Nephron progenitor cell (in vitro differentiated cells): ENCODE data around the gene C17orf100.
"Not testable (repeated sequence)": the region's sequence is repeated elsewhere in the genome, so short reads cannot be mapped to it uniquely, and the experiment has no call there.

ENCODE experiments used
- DNase-seq: peaks from one replicate; pipeline ENCODE4 v3.0.0; 2021
- H3K27ac Mint-ChIP-seq: 2 replicates; pipeline ENCODE4 v1.8.0; 2021; ENCODE audit warnings: mild to moderate bottlenecking, moderate library complexity, mixed read lengths
- H3K27me3 Mint-ChIP-seq: 2 replicates; pipeline ENCODE4 v1.8.0; 2021; ENCODE audit warnings: mild to moderate bottlenecking, low read depth, mixed read lengths; ENCODE audit not compliant: poor library complexity
- H3K36me3 Mint-ChIP-seq: 2 replicates; pipeline ENCODE4 v1.8.0; 2021; ENCODE audit warnings: low read depth, mixed read lengths
- H3K4me1 Mint-ChIP-seq: 2 replicates; pipeline ENCODE4 v1.8.0; 2021; ENCODE audit warnings: mixed read lengths
- H3K4me3 Mint-ChIP-seq: 2 replicates; pipeline ENCODE4 v1.8.0; 2021; ENCODE audit warnings: mild to moderate bottlenecking, moderate library complexity, mixed read lengths
- H3K9me3 Mint-ChIP-seq: 2 replicates; pipeline ENCODE4 v1.8.0; 2021; ENCODE audit warnings: mild to moderate bottlenecking, moderate library complexity, mixed read lengths
- TF ChIP-seq, protein P1 (sequence below): fragments of 200-600 bp; sonication (generic); IDR thresholded peaks from 2 replicates; pipeline ENCODE4 v1.5.0; 2021; ENCODE audit warnings: antibody characterized with exemption

C17orf100 gene

DNA sequence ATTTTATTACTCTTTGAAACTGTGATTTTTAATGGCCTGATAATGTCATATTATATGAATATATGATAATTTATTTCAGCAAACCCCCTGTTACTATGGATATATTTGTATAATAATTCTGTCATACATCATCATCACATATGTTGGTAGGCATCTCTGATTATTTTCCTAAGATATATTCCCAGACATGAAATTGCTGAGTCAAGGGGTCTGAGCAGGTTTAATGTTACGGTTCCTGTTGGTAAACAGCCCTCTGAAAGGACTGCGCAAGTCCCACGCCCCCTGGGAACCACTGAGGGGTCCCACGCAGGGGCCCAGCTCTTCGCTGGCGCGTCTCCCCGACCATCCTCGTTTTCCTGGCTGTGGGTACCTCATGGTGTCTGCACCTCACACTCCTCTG lies 37.4 kb downstream of the C17orf100 start:
- Mint-ChIP-seq H3K4me3 (no peak overlapping the region), H3K36me3 (no peaks in the 10 kb centered on the region), H3K27ac (no peak overlapping the region), H3K27me3 (peaks cover 43% of the 10 kb centered on the region), H3K4me1 (no peaks in the 10 kb centered on the region), H3K9me3 (no peaks in the 10 kb centered on the region)
- DNase-seq = no peak
- TF ChIP-seq, protein P1, sequence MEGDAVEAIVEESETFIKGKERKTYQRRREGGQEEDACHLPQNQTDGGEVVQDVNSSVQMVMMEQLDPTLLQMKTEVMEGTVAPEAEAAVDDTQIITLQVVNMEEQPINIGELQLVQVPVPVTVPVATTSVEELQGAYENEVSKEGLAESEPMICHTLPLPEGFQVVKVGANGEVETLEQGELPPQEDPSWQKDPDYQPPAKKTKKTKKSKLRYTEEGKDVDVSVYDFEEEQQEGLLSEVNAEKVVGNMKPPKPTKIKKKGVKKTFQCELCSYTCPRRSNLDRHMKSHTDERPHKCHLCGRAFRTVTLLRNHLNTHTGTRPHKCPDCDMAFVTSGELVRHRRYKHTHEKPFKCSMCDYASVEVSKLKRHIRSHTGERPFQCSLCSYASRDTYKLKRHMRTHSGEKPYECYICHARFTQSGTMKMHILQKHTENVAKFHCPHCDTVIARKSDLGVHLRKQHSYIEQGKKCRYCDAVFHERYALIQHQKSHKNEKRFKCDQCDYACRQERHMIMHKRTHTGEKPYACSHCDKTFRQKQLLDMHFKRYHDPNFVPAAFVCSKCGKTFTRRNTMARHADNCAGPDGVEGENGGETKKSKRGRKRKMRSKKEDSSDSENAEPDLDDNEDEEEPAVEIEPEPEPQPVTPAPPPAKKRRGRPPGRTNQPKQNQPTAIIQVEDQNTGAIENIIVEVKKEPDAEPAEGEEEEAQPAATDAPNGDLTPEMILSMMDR = no peak

DNA sequence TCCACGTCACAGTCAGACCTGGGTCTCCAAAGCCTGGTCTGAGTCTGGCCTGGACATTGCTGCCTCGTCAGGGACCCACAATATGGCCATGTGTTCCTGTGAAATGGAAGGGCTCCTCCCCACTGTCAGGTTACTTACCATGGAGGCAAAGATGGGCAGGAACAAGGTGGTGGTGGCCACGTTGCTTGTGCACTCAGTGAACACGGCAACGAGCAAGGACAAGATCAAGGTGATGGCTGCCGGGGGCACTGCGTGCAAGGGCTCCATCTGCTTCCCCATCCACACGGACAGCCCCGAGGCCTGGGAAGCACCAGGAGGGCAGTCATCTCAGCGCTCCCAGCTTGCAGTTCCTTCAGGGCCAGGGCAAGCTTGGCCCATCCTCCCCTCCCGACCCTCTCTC lies 39.1 kb downstream of the C17orf100 start:
- H3K4me3 Mint-ChIP-seq = no peak overlapping the region
- peaks cover 54% of the 10 kb centered on the region for H3K27me3 Mint-ChIP-seq
- no peaks in the 10 kb centered on the region for H3K36me3 Mint-ChIP-seq
- TF ChIP-seq, protein P1 = no peak
- H3K27ac Mint-ChIP-seq = peak overlapping the region; percentile 83
- H3K9me3 Mint-ChIP-seq = no peaks in the 10 kb centered on the region
- no peak for DNase-seq
- no peaks in the 10 kb centered on the region for H3K4me1 Mint-ChIP-seq

DNA sequence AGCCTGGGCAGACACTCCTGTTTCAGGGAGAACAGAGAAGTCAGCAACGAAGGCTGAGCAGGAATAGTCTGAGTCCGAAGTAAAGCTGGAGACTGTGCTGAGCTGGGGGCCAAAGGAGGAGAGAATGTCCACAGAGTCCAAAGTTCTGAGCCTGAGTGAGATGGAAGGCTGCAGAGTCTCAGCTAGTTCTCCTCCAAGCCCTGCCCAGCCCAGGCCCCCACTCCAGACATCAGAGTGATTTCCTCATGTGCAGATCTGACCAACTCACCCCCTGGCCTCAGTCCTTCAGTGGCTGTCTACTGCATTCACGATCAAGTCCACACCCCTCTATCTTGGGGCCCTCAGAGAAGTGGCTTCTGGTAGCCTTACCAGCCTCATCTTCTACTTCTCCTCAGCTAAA lies 40.0 kb downstream of the C17orf100 start:
- no peak overlapping the region for H3K4me3 Mint-ChIP-seq
- H3K27me3 Mint-ChIP-seq = peaks cover 58% of the 10 kb centered on the region
- no peaks in the 10 kb centered on the region for H3K9me3 Mint-ChIP-seq
- no peak for DNase-seq
- no peaks in the 10 kb centered on the region for H3K36me3 Mint-ChIP-seq
- TF ChIP-seq, protein P1 = no peak
- H3K4me1 Mint-ChIP-seq = no peaks in the 10 kb centered on the region
- H3K27ac Mint-ChIP-seq = no peak overlapping the region

DNA sequence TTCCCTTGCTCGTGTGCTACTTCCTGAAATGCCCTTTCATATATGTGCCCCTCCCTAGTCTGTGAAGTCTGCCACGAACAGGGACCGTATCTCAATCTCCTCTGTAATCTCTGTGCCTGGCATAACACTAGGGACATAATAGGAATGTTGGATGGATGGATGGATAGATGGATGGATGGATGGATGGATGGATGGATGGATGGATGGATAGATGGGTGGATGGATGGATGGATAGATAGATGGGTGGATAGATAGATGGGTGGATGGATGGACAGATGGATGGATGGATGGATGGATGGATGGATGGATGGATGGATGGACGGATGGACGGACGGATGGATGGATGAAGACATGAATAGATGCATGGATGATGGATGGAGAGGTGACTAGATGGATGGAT lies 40.4 kb downstream of the C17orf100 start:
- peaks cover 59% of the 10 kb centered on the region for H3K27me3 Mint-ChIP-seq
- not testable (repeated sequence) for H3K4me1 Mint-ChIP-seq, DNase-seq, H3K36me3 Mint-ChIP-seq, H3K27ac Mint-ChIP-seq, H3K4me3 Mint-ChIP-seq, H3K9me3 Mint-ChIP-seq

DNA sequence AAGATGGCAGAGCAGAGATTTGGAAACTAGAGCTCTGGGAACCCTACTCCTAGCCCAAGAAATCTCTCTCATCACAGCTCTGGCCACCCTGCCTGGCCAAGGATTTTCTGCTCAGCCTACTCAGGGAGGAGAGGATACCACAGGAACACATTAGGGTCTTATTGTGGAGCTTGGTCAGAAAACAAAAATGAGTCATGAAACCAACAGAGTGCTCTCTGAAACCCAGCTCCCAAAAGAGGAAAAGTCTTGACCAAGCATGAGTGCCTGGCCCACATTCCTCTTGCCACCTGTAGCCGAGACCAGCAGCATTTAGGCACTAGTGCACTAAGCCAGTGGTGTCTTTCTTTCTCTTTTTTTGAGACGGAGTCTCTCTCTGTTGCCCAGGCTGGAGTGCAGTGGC lies 43.5 kb downstream of the C17orf100 start:
- TF ChIP-seq, protein P1 = no peak
- H3K4me1 Mint-ChIP-seq = no peaks in the 10 kb centered on the region
- no peak for DNase-seq
- no peaks in the 10 kb centered on the region for H3K9me3 Mint-ChIP-seq
- H3K27me3 Mint-ChIP-seq = peaks cover 57% of the 10 kb centered on the region
- H3K36me3 Mint-ChIP-seq = no peaks in the 10 kb centered on the region
- no peak overlapping the region for H3K27ac Mint-ChIP-seq
- no peak overlapping the region for H3K4me3 Mint-ChIP-seq

DNA sequence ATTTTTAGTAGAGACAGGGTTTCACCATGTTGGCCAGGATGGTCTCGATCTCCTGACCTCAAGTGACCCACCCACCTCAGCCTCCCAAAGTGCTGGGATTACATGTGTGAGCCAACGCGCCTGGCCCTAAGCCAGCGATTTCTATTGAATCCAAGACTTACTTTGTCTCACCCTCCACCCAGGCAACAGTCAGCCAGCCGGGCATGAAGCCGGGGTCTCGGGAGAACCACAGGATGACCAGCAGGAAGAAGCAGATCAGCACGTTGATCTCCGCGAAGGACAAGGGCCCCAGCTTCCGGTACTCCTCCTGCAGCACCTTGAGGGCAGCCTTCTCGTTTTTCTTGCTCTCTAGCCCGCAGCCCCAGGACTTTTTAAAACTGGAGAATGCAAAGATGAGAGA lies 44.0 kb downstream of the C17orf100 start:
- Mint-ChIP-seq H3K9me3 (no peaks in the 10 kb centered on the region), H3K4me1 (peaks cover 3% of the 10 kb centered on the region), H3K4me3 (no peak overlapping the region), H3K36me3 (no peaks in the 10 kb centered on the region), H3K27ac (no peak overlapping the region), H3K27me3 (peaks cover 58% of the 10 kb centered on the region)
- DNase-seq = no peak
- TF ChIP-seq, protein P1 = no peak
